ENCODE measurements around the gene ZCCHC18. TPM values are rescaled to one million over a fixed set of nuclear protein-coding genes. Genes with fewer than 3 reads are reported as not detected.
A peak's percentile ranks its signal among the peaks of the same experiment; 100 is the strongest.

The ZCCHC18 gene
- total RNA-seq, 2 donors from 2014 or later, result 2.3 TPM

- Mint-ChIP-seq H3K27ac (no peak overlapping the region), H3K36me3 (ENCODE audit: low read depth) (no peaks in the 10 kb centered on the region), H3K9me3 (peaks cover 38% of the 10 kb centered on the region), H3K27me3 (ENCODE audit: insufficient read depth) (peaks cover 10% of the 10 kb centered on the region), H3K4me3 (no peak overlapping the region), H3K4me1 (no peaks in the 10 kb centered on the region)
- H3K9ac ChIP-seq (ENCODE audit: extremely low read depth, low read length, poor library complexity, severe bottlenecking), result no peak overlapping the region
- H3K9me3 ChIP-seq (ENCODE audit: control insufficient read depth, low read length), result no peaks in the 10 kb centered on the region
- TF ChIP-seq CTCF (conservative IDR thresholded peaks at IDR 0.05), result no peak
- H3K4me3 ChIP-seq (ENCODE audit: low read length), result no peak overlapping the region
- no peaks in the 10 kb centered on the region for H3K36me3 ChIP-seq (ENCODE audit: control insufficient read depth, insufficient read depth, low read length)
- H3K27me3 ChIP-seq (ENCODE audit: control insufficient read depth, insufficient read depth, low read length, poor library complexity, severe bottlenecking), result no peaks in the 10 kb centered on the region
- 89% methylated on average over 1 to 5 of the region's 5 CpGs for WGBS, 2 experiments (ENCODE audit: insufficient coverage in 1 of 2, insufficient read length in 1 of 2)
- DNase-seq, result no peak
- no peaks in the 10 kb centered on the region for H3K4me1 ChIP-seq (ENCODE audit: control insufficient read depth, insufficient read depth, low read length)
- H3K27ac ChIP-seq (ENCODE audit: low read depth, low read length), result no peak overlapping the region
Observed at GRCh38 chrX:104134583-104135261, 22.4 kb downstream of the ZCCHC18 start.

GRCh38 chrX:104135677-104136076 is 23.4 kb downstream of the ZCCHC18 start:
- Mint-ChIP-seq H3K36me3 (ENCODE audit: low read depth) (no peaks in the 10 kb centered on the region), H3K9me3 (peaks cover 42% of the 10 kb centered on the region), H3K27ac (no peak overlapping the region), H3K4me1 (no peaks in the 10 kb centered on the region), H3K4me3 (no peak overlapping the region), H3K27me3 (ENCODE audit: insufficient read depth) (peaks cover 10% of the 10 kb centered on the region)
- H3K9ac ChIP-seq (ENCODE audit: extremely low read depth, low read length, poor library complexity, severe bottlenecking), result no peak overlapping the region
- no peaks in the 10 kb centered on the region for H3K4me1 ChIP-seq (ENCODE audit: control insufficient read depth, insufficient read depth, low read length)
- no peak for DNase-seq
- TF ChIP-seq CTCF (conservative IDR thresholded peaks at IDR 0.05), result no peak
- H3K36me3 ChIP-seq (ENCODE audit: control insufficient read depth, insufficient read depth, low read length), result no peaks in the 10 kb centered on the region
- H3K4me3 ChIP-seq (ENCODE audit: low read length), result no peak overlapping the region
- H3K27me3 ChIP-seq (ENCODE audit: control insufficient read depth, insufficient read depth, low read length, poor library complexity, severe bottlenecking), result no peaks in the 10 kb centered on the region
- H3K9me3 ChIP-seq (ENCODE audit: control insufficient read depth, low read length), result no peaks in the 10 kb centered on the region
- no peak overlapping the region for H3K27ac ChIP-seq (ENCODE audit: low read depth, low read length)
- WGBS, 2 experiments (ENCODE audit: insufficient coverage in 1 of 2, insufficient read length in 1 of 2), result 84% methylated on average over 1 of the region's 1 CpG; no CpG with 5 or more reads in 1 of the 2 experiments

- Mint-ChIP-seq H3K4me1 (no peaks in the 10 kb centered on the region), H3K27me3 (ENCODE audit: insufficient read depth) (peaks cover 12% of the 10 kb centered on the region), H3K27ac (no peak overlapping the region), H3K4me3 (no peak overlapping the region), H3K36me3 (ENCODE audit: low read depth) (no peaks in the 10 kb centered on the region), H3K9me3 (peaks cover 42% of the 10 kb centered on the region)
- peak; percentile 84 for DNase-seq
- Histone ChIP-seq H3K9ac (ENCODE audit: extremely low read depth, low read length, poor library complexity, severe bottlenecking) (no peak overlapping the region), H3K4me1 (ENCODE audit: control insufficient read depth, insufficient read depth, low read length) (no peaks in the 10 kb centered on the region), H3K4me3 (ENCODE audit: low read length) (no peak overlapping the region), H3K27me3 (ENCODE audit: control insufficient read depth, insufficient read depth, low read length, poor library complexity, severe bottlenecking) (no peaks in the 10 kb centered on the region), H3K9me3 (ENCODE audit: control insufficient read depth, low read length) (no peaks in the 10 kb centered on the region), H3K36me3 (ENCODE audit: control insufficient read depth, insufficient read depth, low read length) (no peaks in the 10 kb centered on the region), H3K27ac (ENCODE audit: low read depth, low read length) (no peak overlapping the region)
- TF ChIP-seq CTCF (conservative IDR thresholded peaks at IDR 0.05), result peak; percentile 86
- 34 to 43% methylated on average over 3 to 9 of the region's 10 CpGs for WGBS, 2 experiments (ENCODE audit: insufficient coverage in 1 of 2, insufficient read length in 1 of 2)
Observed at GRCh38 chrX:104136241-104137019, 24.1 kb downstream of the ZCCHC18 start.

Data from endodermal cell (in vitro differentiated cells).